ENCODE results near the gene SLC5A7.

Gene SLC5A7

GRCh38 chr2:108061439-108062042, 75.2 kb downstream of the SLC5A7 start:
- DNase-seq = no peak
- in situ Hi-C loops (cut with MboI; ENCODE audit: low pct_unique_long_range_greater_than_20kb, low sequenced_read_pairs) = no loop called here

All from KBM-7 (cell line).